Lower leg skin (tissue), 3 donors: ENCODE data around the gene CLDN19.
"Not testable (repeated sequence)": the region's sequence is repeated elsewhere in the genome, so short reads cannot be mapped to it uniquely, and the experiment has no call there.

Experiments
- CTCF ChIP-seq, 3 donors: fragments of 450-650 bp; IDR thresholded peaks; one replicate each; pipeline ENCODE4 v1.5.1; 2016; ENCODE audit warnings: antibody characterized with exemption in 3 of 3, mild to moderate bottlenecking in 3 of 3, moderate library complexity in 2 of 3
- POLR2A ChIP-seq, 2 donors: fragments of 450-650 bp; IDR thresholded peaks; one replicate each; pipeline ENCODE4 v1.6.1; 2016 to 2017; ENCODE audit warnings: antibody characterized with exemption in 2 of 2, mild to moderate bottlenecking in 1 of 2, moderate library complexity in 1 of 2

GRCh38 chr1:42714441-42714840, 25.6 kb downstream of the CLDN19 start:
- not testable (repeated sequence) for TF ChIP-seq CTCF, POLR2A (IDR thresholded peaks at IDR 0.05)
